Measurements from ENCODE around the gene ITGA8.
"Not testable (repeated sequence)": the region's sequence is repeated elsewhere in the genome, so short reads cannot be mapped to it uniquely, and the experiment has no call there.

The ITGA8 gene

GRCh38 chr10:15494850-15495506 lies 224.7 kb downstream of the ITGA8 start:
- no peaks in the 10 kb centered on the region for H3K27me3 Mint-ChIP-seq
- ATAC-seq = no peak
- no peaks in the 10 kb centered on the region for H3K9me3 Mint-ChIP-seq
- H3K4me1 Mint-ChIP-seq = no peaks in the 10 kb centered on the region
- H3K27ac Mint-ChIP-seq = no peak overlapping the region
- no peaks in the 10 kb centered on the region for H3K36me3 Mint-ChIP-seq
- no peak overlapping the region for H3K4me3 Mint-ChIP-seq

- no peak for ATAC-seq
- Mint-ChIP-seq H3K27me3 (no peaks in the 10 kb centered on the region), H3K36me3 (no peaks in the 10 kb centered on the region), H3K9me3 (no peaks in the 10 kb centered on the region), H3K4me1 (no peaks in the 10 kb centered on the region), H3K4me3 (no peak overlapping the region), H3K27ac (no peak overlapping the region)
Observed at GRCh38 chr10:15491856-15492642, 227.7 kb downstream of the ITGA8 start.

- no peak overlapping the region for H3K4me3 Mint-ChIP-seq
- no peak for ATAC-seq
- no peaks in the 10 kb centered on the region for H3K27me3 Mint-ChIP-seq
- no peaks in the 10 kb centered on the region for H3K36me3 Mint-ChIP-seq
- H3K27ac Mint-ChIP-seq = no peak overlapping the region
- H3K9me3 Mint-ChIP-seq = no peaks in the 10 kb centered on the region
- H3K4me1 Mint-ChIP-seq = no peaks in the 10 kb centered on the region
Observed at GRCh38 chr10:15489431-15489830, 230.3 kb downstream of the ITGA8 start.

- ATAC-seq = no peak
- no peaks in the 10 kb centered on the region for H3K27me3 Mint-ChIP-seq
- no peak overlapping the region for H3K27ac Mint-ChIP-seq
- H3K9me3 Mint-ChIP-seq = peaks cover 3% of the 10 kb centered on the region
- no peaks in the 10 kb centered on the region for H3K36me3 Mint-ChIP-seq
- no peaks in the 10 kb centered on the region for H3K4me1 Mint-ChIP-seq
- H3K4me3 Mint-ChIP-seq = no peak overlapping the region
Observed at GRCh38 chr10:15487376-15487775, 232.3 kb downstream of the ITGA8 start.

- ATAC-seq = no peak
- H3K27me3 Mint-ChIP-seq = no peaks in the 10 kb centered on the region
- H3K36me3 Mint-ChIP-seq = no peaks in the 10 kb centered on the region
- peaks cover 3% of the 10 kb centered on the region for H3K9me3 Mint-ChIP-seq
- no peak overlapping the region for H3K4me3 Mint-ChIP-seq
- no peaks in the 10 kb centered on the region for H3K4me1 Mint-ChIP-seq
- H3K27ac Mint-ChIP-seq = no peak overlapping the region
Observed at GRCh38 chr10:15486404-15486803, 233.3 kb downstream of the ITGA8 start.

- Mint-ChIP-seq H3K36me3 (no peaks in the 10 kb centered on the region), H3K27ac (no peak overlapping the region), H3K27me3 (no peaks in the 10 kb centered on the region), H3K4me3 (no peak overlapping the region), H3K9me3 (peaks cover 3% of the 10 kb centered on the region), H3K4me1 (no peaks in the 10 kb centered on the region)
- no peak for ATAC-seq
Observed at GRCh38 chr10:15485684-15486316, 233.9 kb downstream of the ITGA8 start.

GRCh38 chr10:15485027-15485426 lies 234.7 kb downstream of the ITGA8 start:
- Mint-ChIP-seq H3K36me3 (no peaks in the 10 kb centered on the region), H3K4me1 (no peaks in the 10 kb centered on the region)

GRCh38 chr10:15484128-15484527 lies 235.6 kb downstream of the ITGA8 start:
- H3K27ac Mint-ChIP-seq = no peak overlapping the region

More at GRCh38 chr10:15485027-15485426, 234.7 kb downstream of the ITGA8 start:
- H3K4me3 Mint-ChIP-seq = no peak overlapping the region
- peaks cover 3% of the 10 kb centered on the region for H3K9me3 Mint-ChIP-seq
- no peak for ATAC-seq
- no peaks in the 10 kb centered on the region for H3K27me3 Mint-ChIP-seq
- no peak overlapping the region for H3K27ac Mint-ChIP-seq

GRCh38 chr10:15483215-15484075 lies 236.3 kb downstream of the ITGA8 start:
- H3K4me3 Mint-ChIP-seq = no peak overlapping the region
- no peaks in the 10 kb centered on the region for H3K27me3 Mint-ChIP-seq
- H3K4me1 Mint-ChIP-seq = no peaks in the 10 kb centered on the region
- no peak for ATAC-seq
- peaks cover 3% of the 10 kb centered on the region for H3K9me3 Mint-ChIP-seq
- no peak overlapping the region for H3K27ac Mint-ChIP-seq
- H3K36me3 Mint-ChIP-seq = no peaks in the 10 kb centered on the region

More at GRCh38 chr10:15484128-15484527, 235.6 kb downstream of the ITGA8 start:
- Mint-ChIP-seq H3K4me3 (no peak overlapping the region), H3K4me1 (no peaks in the 10 kb centered on the region), H3K9me3 (peaks cover 3% of the 10 kb centered on the region), H3K36me3 (no peaks in the 10 kb centered on the region), H3K27me3 (no peaks in the 10 kb centered on the region)
- no peak for ATAC-seq

GRCh38 chr10:15482156-15482555 lies 237.6 kb downstream of the ITGA8 start:
- H3K27me3 Mint-ChIP-seq = no peaks in the 10 kb centered on the region
- no peak overlapping the region for H3K4me3 Mint-ChIP-seq
- H3K4me1 Mint-ChIP-seq = no peaks in the 10 kb centered on the region
- H3K27ac Mint-ChIP-seq = no peak overlapping the region
- peaks cover 3% of the 10 kb centered on the region for H3K9me3 Mint-ChIP-seq
- H3K36me3 Mint-ChIP-seq = no peaks in the 10 kb centered on the region
- ATAC-seq = no peak

- Mint-ChIP-seq H3K9me3 (peaks cover 4% of the 10 kb centered on the region), H3K27me3 (no peaks in the 10 kb centered on the region), H3K4me3 (no peak overlapping the region), H3K27ac (no peak overlapping the region), H3K36me3 (no peaks in the 10 kb centered on the region), H3K4me1 (no peaks in the 10 kb centered on the region)
- no peak for ATAC-seq
Observed at GRCh38 chr10:15478950-15479349, 240.8 kb downstream of the ITGA8 start.

GRCh38 chr10:15478429-15478828 lies 241.3 kb downstream of the ITGA8 start:
- H3K36me3 Mint-ChIP-seq = no peaks in the 10 kb centered on the region
- H3K4me3 Mint-ChIP-seq = no peak overlapping the region
- no peak overlapping the region for H3K27ac Mint-ChIP-seq
- no peak for ATAC-seq
- peaks cover 5% of the 10 kb centered on the region for H3K27me3 Mint-ChIP-seq
- H3K9me3 Mint-ChIP-seq = peaks cover 4% of the 10 kb centered on the region
- no peaks in the 10 kb centered on the region for H3K4me1 Mint-ChIP-seq

GRCh38 chr10:15476337-15476736 lies 243.4 kb downstream of the ITGA8 start:
- no peaks in the 10 kb centered on the region for H3K36me3 Mint-ChIP-seq
- no peak for ATAC-seq
- H3K4me3 Mint-ChIP-seq = no peak overlapping the region
- peaks cover 15% of the 10 kb centered on the region for H3K27me3 Mint-ChIP-seq
- no peak overlapping the region for H3K27ac Mint-ChIP-seq
- peaks cover 2% of the 10 kb centered on the region for H3K9me3 Mint-ChIP-seq
- H3K4me1 Mint-ChIP-seq = no peaks in the 10 kb centered on the region

GRCh38 chr10:15475439-15475838 lies 244.3 kb downstream of the ITGA8 start:
- not testable (repeated sequence) for H3K4me1 Mint-ChIP-seq, H3K27ac Mint-ChIP-seq, ATAC-seq, H3K36me3 Mint-ChIP-seq, H3K4me3 Mint-ChIP-seq, H3K9me3 Mint-ChIP-seq
- H3K27me3 Mint-ChIP-seq = peaks cover 15% of the 10 kb centered on the region

- peaks cover 15% of the 10 kb centered on the region for H3K27me3 Mint-ChIP-seq
- H3K4me3 Mint-ChIP-seq = no peak overlapping the region
- H3K27ac Mint-ChIP-seq = no peak overlapping the region
- no peaks in the 10 kb centered on the region for H3K36me3 Mint-ChIP-seq
- ATAC-seq = no peak
- H3K4me1 Mint-ChIP-seq = no peaks in the 10 kb centered on the region
- H3K9me3 Mint-ChIP-seq = peaks cover 2% of the 10 kb centered on the region
Observed at GRCh38 chr10:15474671-15475070, 245.1 kb downstream of the ITGA8 start.

Data from stimulated activated memory B cell treated with anti-CD40 and anti-IgM and Interleukin-4, amounts not matched to agents 10 μg/mL and 1 μg/mL and 100 μg/mL, for 72 hours (primary cell).